Thoracic aorta (tissue), 2 donors: ENCODE data around the gene SLC15A3. TPM values are rescaled to one million over a fixed set of nuclear protein-coding genes. Genes with fewer than 3 reads are reported as not detected.

ENCODE experiments used
- ATAC-seq: fragments of 150-250 bp; one replicate; pipeline ENCODE4 v1.8.0; 2017; ENCODE audit warnings: low read depth; ENCODE audit not compliant: insufficient number of reproducible peaks, low FRiP score
- DNase-seq: peaks from one replicate; pipeline ENCODE4 v3.0.0-alpha.2; 2020; ENCODE audit warnings: low spot score
- H3K27ac ChIP-seq, 2 donors: fragments of 200-600 bp; sonication (generic); 1 replicate in 1 of 2; 2 replicates in 1 of 2; pipeline ENCODE4 v1.5.1; 2016; ENCODE audit warnings: mild to moderate bottlenecking in 2 of 2, moderate library complexity in 2 of 2
- H3K27me3 ChIP-seq: fragments of 200-600 bp; sonication (generic); replicated peaks from 2 replicates; pipeline ENCODE4 v1.6.0; 2016; ENCODE audit warnings: mild to moderate bottlenecking; ENCODE audit not compliant: insufficient read depth
- H3K36me3 ChIP-seq: fragments of 200-600 bp; sonication (generic); one replicate; pipeline ENCODE4 v1.5.1; 2016
- H3K4me1 ChIP-seq, 2 donors: fragments of 200-600 bp; sonication (generic); 1 replicate in 1 of 2; 2 replicates in 1 of 2; pipeline versions ENCODE4 v1.5.1 to v1.6.0; 2016; ENCODE audit warnings: low read depth in 2 of 2, mild to moderate bottlenecking in 1 of 2; ENCODE audit not compliant: control insufficient read depth in 1 of 2
- H3K4me3 ChIP-seq: fragments of 200-600 bp; sonication (generic); 2 replicates; pipeline ENCODE4 v1.5.1; 2016; ENCODE audit warnings: mild to moderate bottlenecking
- H3K9me3 ChIP-seq: fragments of 200-600 bp; sonication (generic); 2 replicates; pipeline ENCODE4 v1.5.1; 2016
- total RNA-seq, 2 donors: library from RNA; depleted of rRNA; stranded (reverse); fragments of >200 nt; gene quantifications; one replicate each; pipeline versions ENCODE4 v1.1.0 to v1.2.3, GENCODE V29; 2016
- TF ChIP-seq, protein P1 (sequence below): fragments of 200-600 bp; sonication (generic); IDR thresholded peaks from one replicate; pipeline ENCODE4 v1.5.1; 2019; ENCODE audit warnings: antibody characterized with exemption

Gene SLC15A3
- total RNA-seq, 2 donors from 2014 or later: 27.7 to 29.5 TPM

- no peaks in the 10 kb centered on the region for H3K9me3 ChIP-seq
- peaks cover 0 to 3% of the 10 kb centered on the region in 2 donors for H3K4me1 ChIP-seq
- no peak for ATAC-seq
- H3K27ac ChIP-seq: no peak overlapping the region
- TF ChIP-seq, protein P1, sequence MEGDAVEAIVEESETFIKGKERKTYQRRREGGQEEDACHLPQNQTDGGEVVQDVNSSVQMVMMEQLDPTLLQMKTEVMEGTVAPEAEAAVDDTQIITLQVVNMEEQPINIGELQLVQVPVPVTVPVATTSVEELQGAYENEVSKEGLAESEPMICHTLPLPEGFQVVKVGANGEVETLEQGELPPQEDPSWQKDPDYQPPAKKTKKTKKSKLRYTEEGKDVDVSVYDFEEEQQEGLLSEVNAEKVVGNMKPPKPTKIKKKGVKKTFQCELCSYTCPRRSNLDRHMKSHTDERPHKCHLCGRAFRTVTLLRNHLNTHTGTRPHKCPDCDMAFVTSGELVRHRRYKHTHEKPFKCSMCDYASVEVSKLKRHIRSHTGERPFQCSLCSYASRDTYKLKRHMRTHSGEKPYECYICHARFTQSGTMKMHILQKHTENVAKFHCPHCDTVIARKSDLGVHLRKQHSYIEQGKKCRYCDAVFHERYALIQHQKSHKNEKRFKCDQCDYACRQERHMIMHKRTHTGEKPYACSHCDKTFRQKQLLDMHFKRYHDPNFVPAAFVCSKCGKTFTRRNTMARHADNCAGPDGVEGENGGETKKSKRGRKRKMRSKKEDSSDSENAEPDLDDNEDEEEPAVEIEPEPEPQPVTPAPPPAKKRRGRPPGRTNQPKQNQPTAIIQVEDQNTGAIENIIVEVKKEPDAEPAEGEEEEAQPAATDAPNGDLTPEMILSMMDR: no peak
- H3K27me3 ChIP-seq: no peaks in the 10 kb centered on the region
- DNase-seq: no peak
- peaks cover 20% of the 10 kb centered on the region for H3K36me3 ChIP-seq
- no peak overlapping the region for H3K4me3 ChIP-seq
Measured at GRCh38 chr11:60942970-60943565, 8.9 kb downstream of the SLC15A3 start.

- TF ChIP-seq, protein P1: no peak
- H3K27me3 ChIP-seq: no peaks in the 10 kb centered on the region
- peaks cover 20% of the 10 kb centered on the region for H3K36me3 ChIP-seq
- DNase-seq: no peak
- peaks cover 0 to 3% of the 10 kb centered on the region in 2 donors for H3K4me1 ChIP-seq
- no peaks in the 10 kb centered on the region for H3K9me3 ChIP-seq
- H3K4me3 ChIP-seq: no peak overlapping the region
- no peak overlapping the region for H3K27ac ChIP-seq
- no peak for ATAC-seq
Measured at GRCh38 chr11:60942219-60942618, 9.8 kb downstream of the SLC15A3 start.

DNA sequence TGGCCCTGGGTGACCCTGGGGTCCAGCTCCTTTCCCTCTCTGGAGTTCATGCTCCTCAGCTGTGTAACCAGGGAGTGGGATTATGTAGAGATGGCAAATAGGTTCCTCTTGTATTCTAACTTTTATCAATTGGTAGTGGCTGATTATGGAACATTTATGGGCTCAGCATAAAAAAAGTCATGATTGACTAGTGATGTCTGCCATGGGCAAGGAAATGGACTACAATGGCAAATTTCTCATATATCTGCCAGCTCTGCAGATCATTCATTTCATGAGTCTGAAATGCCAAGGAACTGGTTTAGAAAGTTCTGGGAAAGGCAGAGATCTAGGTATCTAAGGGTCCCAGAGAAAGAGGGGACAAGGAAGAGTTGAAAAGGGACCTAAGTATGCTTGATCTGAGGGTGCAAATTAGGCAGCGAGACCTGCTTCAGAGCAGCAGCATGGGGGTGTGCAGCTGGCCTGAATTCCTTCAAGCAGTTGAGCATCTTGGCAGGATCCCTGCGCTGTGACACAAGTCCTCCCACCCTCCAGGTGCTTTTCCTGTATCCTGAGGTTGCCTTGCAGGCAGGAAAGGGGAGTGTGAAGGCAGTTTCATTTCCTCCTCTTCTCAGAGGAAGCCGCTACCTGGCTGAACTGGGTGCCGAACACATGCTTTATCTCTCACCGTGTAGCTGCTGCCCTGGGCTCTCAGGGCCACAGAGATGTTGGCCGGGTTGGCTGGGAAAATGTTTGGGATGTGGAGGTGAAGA, 10.4 kb downstream of the SLC15A3 start:
- Histone ChIP-seq H3K4me3 (no peak overlapping the region), H3K9me3 (no peaks in the 10 kb centered on the region), H3K36me3 (peaks cover 18% of the 10 kb centered on the region), H3K27me3 (no peaks in the 10 kb centered on the region), H3K27ac (no peak overlapping the region), H3K4me1 (peaks cover 0 to 3% of the 10 kb centered on the region in 2 donors)
- DNase-seq (no peak), ATAC-seq (no peak)
- TF ChIP-seq, protein P1: no peak

DNA sequence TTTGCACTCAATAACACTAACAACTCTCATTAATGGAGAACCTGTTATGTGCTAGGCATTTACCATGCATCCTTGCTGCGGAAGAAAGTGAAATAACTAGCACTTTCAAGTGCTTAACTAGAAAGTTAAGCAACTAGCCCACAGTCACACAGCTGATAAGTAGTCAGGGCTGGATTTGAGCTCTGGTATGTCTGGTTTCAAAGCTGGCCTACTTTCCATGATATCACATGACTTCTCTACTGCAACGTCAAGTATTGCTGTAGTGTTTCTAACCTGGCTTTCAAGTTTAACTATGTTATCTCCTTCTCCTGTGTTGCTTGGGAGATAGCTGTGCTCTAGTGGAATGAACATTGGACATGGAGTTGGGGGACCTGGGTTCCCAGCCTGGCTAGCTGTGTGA, 12.1 kb downstream of the SLC15A3 start:
- no peaks in the 10 kb centered on the region for H3K9me3 ChIP-seq
- H3K27ac ChIP-seq: no peak overlapping the region
- H3K36me3 ChIP-seq: peaks cover 15% of the 10 kb centered on the region
- H3K27me3 ChIP-seq: no peaks in the 10 kb centered on the region
- no peak overlapping the region for H3K4me3 ChIP-seq
- DNase-seq (no peak), ATAC-seq (no peak)
- TF ChIP-seq, protein P1: no peak
- H3K4me1 ChIP-seq: no peaks in the 10 kb centered on the region

- Histone ChIP-seq H3K27ac (no peak overlapping the region), H3K4me1 (no peaks in the 10 kb centered on the region), H3K36me3 (peaks cover 15% of the 10 kb centered on the region), H3K4me3 (no peak overlapping the region), H3K9me3 (no peaks in the 10 kb centered on the region), H3K27me3 (no peaks in the 10 kb centered on the region)
- TF ChIP-seq, protein P1: no peak
- DNase-seq: no peak
- ATAC-seq: no peak
Measured at GRCh38 chr11:60939301-60939700, 12.7 kb downstream of the SLC15A3 start.
